Glomerular visceral epithelial cell (primary cell): ENCODE results near the gene TBX4.

ENCODE experiments used
- DNase-seq: peaks from one replicate; pipeline ENCODE4 v3.0.0-alpha.2; 2016; ENCODE audit errors: extremely low spot score

Gene TBX4

DNA sequence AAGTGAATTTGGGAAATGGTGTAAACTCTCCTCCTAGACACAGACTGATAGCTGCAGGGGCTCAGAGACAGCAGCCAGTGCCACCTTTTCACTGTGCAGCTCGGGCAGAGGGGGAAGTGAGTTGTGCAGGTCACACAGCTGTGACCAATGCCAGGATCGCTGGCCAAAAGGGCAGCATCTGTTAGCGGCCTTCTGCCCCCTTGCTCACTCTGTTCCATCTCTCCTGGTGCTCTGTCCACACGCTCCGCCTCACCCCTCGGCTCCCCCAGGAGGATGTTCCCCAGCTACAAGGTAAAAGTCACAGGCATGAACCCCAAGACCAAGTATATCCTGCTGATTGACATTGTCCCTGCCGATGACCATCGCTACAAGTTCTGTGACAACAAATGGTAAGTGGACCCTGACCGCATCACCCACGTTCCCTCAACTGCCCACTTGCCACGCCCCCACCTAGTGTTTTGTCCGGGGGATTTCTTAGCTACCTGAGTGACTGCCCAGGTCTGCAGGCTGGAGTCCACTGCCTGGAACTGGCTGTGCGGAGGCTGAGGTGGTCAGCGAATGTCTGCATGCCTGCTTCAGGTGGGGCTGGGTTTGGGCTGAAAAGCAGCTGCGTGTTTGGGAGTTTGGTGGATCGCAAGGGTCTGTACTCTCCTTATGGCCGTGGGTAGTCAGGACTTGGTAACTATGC is 13.5 kb downstream of the TBX4 start:
- DNase-seq, result no peak

DNA sequence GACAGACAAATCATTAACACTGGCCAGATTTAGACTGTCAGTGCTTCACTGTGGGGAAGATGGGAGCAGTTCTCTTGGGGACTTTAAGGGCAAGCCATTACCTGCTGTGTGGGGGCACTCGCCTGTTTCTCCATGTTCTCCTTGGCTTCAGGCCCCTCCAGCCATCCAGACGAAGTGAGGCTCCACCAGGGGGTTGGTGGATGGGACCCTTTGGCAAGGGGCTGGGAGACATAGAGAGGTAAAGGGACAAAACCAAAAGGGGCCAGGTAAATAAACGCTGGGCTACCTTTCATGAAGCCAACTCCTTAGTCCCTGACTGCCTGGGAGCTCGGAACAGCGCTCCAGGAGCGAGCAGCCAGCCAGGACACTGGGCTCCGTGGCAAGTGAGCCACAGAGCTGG is 14.0 kb downstream of the TBX4 start:
- no peak for DNase-seq

DNA sequence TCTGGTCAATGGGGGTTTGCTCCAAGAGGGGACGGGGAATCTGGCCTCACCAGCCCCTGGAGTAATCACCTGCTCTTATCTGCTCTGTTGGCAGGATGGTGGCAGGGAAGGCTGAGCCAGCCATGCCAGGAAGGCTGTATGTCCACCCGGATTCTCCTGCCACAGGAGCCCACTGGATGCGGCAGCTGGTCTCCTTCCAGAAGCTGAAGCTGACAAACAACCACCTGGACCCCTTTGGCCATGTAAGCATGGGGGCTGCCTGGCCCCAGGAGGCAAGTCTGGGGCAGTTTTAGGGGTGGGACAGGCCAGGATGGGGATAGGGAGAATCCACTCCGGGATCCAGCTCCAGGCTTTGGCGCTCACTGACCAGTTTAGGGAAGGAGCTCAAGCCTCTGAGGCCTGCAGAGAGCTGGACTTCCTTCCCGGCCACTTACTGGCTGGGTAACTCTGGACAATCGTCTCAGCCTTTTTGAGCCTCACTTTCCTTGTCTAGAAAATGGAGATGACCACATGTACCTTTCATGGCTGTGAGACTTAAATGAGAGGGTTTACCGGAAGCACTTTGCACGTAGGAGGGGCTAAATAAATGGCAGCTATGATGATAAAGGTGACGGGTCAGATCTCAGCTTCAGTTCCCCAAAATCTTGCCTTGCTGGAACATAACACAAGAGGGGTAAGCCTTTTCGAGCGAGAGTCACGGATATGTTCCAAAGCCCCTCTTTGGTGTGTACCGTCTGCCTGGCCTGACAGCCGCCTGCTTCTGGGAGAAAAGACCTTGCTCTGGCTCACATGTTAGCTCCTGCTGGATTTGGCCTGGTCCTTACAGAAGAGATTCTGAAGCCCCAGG is 15.4 kb downstream of the TBX4 start:
- peak; percentile 20 for DNase-seq

DNA sequence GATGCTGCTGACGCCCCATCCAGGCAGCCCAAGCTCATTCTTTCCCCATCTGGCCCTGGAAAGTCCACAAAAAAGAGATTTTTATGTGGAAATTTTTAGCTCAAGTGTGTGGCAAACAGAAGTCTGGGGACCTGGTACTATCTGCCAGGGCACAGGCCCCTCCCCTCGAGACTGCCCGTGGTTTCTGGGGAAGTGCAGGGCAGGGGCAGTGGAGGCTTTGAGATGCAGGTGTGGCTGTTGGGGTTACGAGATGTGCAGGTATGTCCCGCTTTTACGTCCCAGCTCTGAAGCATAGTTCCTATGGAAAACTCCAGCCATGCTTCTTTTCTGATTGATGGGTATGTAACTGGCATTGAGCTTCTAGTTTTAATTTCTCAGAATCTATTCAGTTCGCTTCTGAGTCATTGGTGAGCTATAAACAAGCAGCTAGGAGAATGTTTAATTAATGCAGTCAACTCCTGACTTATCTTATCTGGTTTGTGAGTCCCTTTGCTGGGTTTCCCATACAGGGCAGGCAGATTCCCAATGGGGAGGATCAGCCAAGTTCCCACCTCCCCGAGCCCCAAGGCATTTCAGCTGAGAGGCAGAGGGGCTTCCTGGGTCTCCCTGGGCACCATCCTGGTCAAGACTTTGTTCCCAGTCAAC is 16.2 kb downstream of the TBX4 start:
- DNase-seq, result no peak

DNA sequence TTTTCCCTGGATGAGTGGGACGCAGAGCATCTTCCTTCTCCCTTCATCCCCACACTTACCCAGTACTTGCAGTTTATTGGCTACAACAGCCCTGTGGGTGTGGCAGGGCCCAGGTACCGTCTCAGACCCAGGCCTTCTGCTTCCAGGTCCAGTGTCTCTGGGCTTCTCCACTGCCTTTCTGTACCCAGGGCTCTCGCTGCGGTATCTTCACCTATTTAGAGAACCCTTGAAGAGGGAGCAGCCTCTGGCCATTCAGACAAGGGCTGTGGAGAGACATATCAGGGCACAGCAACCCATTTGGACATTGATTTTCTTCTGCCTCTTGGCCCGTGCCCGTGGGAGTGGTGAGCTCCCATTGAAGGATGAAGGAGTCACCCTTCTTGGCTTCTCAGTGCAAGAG is 17.3 kb downstream of the TBX4 start:
- DNase-seq, result no peak

DNA sequence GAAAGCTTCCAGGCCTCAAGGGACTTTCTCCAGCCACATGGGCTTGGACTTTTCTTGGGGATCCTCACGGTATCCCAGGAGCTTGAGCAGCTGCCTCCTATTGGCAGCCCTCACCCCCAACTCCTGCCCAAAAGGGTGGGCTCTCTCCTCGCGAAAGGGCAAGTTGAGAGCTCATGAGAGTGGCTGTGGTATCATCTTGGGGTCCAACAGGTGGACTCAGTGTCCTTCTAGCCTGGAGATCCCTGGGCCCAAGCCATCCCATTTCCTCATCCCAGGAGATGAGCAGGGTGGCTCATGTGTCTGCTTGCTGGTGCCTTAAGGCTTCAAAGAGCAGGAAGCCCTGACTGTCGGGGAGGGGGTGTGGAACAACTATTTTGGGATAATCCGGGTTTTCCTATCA is 17.7 kb downstream of the TBX4 start:
- no peak for DNase-seq

DNA sequence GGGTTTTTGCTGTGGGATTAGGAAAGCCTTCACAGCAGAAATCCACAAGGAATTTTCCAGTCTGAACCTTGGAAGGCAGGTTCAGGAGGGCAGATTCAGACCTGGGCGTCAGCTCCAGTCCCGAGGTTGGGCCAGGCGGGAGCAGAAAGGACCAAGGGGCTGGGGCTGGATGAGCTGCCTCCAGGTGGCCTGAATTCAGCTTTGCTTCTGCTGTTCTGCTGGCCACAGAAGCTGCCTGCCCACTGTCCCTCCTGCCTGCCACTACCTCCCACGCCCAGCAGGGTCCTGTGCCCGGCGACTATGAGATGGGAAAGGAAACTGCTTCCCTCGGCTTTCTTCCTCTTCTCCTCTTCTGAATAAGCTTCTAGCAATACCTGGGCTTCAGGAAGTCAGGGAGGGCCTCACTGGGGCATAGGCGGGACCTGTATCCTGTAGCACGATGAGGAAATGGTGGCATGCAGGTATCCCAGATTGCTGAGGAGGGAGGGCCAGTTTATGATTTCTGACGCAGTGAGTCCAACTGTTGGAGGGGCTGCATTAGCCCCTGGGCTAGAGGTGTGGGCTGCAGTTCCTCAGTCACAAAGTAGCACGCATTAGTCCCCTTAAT is 18.4 kb downstream of the TBX4 start:
- no peak for DNase-seq

DNA sequence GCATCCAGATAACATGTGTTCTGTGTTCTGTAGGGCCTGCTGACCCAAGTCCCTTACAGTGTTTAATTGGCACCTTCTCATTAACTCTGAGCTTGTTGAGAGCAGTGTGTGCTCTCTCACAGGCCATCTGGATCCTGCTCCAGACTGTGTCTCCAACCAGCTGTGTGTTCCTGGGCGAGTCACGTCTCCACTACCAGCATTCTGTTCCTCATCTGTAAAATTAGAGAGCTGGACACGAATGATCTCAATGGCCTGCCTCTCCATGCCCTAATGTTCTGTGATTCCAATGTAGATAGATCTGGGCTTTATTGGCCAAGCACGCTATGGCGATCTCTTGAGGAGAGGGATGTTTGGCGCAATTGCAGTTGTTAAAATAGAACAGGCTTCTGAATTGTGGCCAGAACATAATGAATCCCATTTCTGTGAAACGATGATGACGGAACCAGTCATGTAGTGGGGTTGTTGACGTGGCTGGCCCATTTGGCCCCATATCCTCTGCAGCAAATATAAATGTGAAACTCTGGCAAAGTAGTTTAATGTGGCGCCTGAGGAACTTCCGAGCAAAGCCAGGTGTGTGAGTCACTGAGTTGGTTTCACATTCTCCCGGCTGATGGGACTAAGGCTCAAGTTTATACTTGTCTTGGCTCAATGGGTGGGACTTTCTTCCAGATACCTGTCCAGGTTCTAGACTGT is 22.2 kb downstream of the TBX4 start:
- DNase-seq, result no peak

DNA sequence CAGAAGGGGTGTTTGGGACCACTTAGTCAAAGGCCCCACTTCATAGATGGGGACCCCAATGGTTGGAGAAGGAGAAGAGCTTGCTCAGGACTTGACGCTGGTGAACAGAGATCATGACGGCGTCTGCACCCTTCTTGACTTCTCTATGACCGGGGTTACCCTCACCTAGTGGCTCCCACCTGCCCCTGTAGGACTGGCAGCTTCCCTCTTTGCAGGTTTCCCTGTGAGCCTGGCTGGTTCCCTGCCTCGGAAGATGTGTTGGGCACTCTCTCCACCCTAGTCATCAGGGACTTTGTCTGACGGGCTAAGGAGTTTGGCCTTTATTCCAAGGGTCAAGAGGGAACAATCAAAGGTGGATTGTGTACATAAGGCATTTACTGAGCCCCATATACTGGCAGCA is 22.7 kb downstream of the TBX4 start:
- DNase-seq, result no peak

DNA sequence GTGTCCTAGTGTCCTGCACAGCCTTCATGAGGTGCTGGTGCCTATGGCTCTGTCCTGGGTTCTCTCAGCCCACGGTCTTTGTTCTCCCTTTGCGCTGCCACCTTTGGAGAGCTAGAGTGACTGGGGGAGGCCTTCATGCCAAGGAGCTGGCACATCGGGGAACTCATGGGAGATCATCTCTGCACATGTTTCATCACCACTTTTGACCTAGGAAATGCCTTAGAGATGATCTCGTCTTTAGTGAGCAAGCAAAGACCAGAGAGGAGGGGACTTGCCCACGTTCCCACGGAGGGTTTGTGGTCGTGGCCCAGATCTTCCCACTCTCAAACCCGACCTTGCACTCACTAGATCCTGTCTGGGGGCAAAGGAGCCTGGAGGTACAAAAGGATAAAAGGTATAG is 23.5 kb downstream of the TBX4 start:
- peak; percentile 24 for DNase-seq

DNA sequence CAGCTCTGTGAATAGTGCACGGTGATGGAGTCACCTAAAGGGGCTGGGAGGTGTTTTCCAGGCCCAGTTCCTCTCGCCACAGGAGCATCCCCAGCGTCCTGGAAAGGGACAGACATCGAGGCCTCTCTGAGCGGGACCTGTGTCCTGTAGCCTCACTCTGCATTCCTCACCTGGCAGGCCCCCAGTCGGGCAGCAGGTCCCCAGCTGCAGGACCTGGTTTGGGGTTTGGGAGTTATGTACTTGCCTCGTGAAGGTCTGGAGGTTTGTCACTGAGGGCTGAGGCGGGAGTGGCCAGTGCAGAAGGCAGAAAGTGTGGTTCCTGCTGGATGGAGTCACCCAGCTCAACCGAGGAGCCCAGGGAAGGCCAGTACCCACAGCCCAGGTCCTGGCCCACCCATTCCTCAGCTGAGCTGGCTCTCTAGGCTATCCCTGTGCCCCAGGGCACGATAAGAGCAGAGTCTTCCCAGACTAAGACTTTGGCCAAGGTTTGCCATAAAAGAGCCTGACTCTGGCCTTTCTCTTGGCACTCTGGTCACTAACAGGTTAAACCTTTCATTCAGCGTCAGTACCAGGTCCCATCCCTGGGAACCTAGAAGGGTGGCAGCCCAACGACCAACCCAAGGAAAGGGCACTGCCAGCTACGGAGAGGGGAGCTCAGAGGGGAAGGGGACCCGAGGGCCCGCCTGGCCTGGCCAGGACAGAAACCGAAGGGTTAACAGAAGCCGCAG is 24.4 kb downstream of the TBX4 start:
- DNase-seq, result no peak

DNA sequence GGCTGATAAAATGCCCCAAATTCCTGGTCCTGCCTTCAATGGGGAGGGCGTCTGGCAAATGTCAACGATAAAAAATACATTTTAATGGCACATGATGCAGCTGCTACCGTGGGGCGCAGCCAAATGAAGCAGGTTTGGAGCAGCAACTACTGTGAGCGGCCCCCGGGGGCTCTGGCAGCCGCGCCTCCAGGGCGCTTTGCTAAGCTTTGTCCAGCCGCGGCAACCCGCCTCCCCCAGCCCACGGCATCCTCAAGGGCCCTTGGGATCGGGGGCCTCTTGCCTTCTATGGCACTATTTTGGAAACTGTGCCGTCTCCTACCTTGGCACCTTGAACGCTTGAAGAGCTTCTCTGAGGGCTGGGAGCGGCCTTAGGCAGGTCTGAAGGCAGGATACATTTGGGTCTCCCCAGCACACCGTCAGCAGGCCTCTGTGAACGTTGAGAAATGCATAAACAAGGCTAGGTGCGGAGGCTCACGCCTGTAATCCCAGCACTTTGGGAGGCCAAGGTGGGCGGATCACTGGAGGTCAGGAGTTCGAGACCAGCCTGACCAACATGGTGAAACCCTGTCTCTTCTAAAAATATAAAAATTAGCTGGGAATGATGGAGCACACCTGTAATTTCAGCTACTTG is 25.1 kb downstream of the TBX4 start:
- DNase-seq, result no peak

DNA sequence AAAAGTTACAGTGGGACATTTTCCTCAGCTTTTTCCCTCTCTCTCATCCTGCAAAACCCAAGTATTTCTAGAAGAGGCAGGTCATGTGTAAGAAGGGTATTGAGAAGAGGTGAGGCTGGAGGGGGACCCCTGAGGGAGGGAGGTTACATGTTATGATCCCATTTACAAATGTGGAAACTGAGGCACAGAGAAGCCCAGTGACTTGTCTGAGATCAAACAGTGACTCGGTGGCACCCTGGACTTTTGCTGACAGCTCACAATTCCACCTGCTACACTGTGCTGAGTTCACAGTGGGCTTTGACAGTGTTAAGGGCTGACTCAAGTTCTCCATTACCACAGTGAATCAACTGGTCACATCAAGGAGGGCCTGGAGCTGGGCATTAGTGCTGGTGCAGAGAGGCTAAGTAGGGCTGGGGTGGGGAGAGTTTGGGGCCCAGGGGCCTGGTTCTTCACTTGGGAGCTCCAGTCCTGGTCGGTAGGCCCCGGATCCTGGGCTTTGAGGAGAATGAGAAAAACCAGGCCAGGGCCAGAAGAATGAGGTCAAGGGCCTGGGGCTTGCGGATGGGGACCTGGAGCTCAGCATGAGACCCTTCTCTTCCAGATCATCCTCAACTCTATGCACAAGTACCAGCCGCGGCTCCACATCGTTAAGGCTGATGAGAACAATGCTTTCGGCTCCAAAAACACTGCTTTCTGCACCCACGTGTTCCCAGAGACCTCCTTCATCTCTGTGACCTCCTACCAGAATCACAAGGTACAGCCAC is 26.0 kb downstream of the TBX4 start:
- no peak for DNase-seq

DNA sequence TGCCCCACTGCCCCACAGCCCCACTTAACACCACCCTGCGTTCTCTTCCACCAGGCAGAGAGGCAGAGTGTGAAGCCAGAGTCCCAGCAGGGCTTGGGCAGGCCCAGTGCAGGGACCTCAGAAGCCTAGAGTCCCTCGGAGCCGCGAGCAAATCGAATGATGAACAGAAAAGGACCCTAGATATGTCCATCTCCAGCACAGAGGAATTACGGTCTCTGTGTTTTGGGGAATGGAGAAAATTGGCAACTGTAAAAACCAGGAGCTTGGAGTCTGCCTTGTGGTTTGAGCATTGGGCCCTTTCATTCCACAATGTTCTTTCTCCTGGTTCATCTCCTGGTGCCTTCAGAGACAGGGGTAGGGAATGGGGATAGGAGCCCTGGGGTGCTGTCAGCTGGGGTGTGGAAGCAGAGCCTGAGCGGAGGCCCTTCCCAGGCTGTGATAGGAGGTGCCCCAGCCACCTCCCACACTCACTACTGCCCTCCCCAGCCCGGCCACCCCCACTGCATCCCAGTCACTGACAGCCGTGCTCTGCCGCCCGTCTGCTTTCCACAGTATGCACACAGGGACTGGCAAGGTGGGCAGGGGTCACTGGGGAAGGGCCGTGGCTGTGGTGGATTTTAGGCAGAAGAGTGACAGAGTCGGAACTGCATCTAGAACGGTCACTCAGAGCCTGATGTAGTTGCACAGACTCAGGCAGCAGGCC is 26.7 kb downstream of the TBX4 start:
- DNase-seq, result no peak

DNA sequence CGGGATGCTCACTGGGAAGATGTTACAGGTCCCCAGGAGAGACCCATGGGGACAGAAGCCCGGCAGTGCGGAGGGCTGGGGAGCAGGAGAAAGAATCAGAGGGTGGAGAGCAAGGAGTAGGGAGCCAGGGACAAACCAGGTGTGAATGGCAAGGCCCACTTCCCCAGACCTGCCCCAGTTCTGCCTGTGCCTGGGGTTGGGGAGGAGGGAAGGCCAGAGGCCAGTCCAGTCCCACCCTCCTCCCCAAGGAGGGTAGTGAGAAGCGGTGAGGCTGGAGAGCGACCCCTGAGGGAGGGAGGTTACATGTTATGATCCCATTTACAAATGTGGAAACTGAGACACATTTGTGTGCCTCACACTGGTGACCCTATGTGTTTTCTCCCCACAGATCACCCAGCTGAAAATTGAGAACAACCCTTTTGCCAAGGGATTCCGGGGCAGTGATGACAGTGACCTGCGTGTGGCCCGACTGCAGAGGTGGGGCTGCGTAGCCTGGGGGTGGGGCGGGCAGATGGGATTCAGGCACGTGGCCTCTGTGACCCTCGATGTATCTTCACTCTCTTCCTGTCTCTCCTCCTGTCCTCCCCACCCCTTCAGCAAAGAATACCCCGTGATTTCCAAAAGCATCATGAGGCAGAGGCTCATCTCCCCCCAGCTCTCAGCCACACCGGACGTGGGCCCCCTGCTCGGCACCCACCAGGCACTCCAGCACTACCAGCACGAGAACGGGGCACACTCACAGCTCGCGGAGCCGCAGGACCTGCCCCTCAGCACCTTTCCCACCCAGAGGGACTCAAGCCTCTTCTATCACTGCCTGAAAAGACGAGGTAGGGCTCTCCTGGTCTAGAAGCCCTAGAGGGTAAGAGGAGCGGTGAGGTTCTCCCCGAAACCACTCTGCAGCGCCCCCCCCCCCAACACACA is 27.5 kb downstream of the TBX4 start:
- no peak for DNase-seq

DNA sequence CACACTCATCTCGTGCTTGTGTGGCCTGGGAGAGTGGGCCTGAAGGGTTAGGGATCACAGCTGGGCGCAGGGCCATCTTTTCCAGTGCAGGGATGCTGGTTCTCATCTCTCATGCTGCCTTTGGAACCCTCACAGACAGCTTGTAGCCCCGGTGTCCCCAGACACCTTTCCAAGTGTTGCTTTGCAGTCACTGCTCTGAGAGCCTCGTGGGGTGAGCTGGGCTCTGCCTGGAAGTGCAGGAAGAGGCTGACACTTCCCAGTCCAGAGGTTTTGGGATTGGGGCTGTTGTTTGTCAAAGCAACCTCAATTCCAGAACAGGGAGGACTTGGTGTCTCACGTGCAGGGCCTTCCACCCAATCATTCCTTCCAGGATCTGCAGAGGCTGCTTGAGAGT is 28.2 kb downstream of the TBX4 start:
- DNase-seq, result no peak

DNA sequence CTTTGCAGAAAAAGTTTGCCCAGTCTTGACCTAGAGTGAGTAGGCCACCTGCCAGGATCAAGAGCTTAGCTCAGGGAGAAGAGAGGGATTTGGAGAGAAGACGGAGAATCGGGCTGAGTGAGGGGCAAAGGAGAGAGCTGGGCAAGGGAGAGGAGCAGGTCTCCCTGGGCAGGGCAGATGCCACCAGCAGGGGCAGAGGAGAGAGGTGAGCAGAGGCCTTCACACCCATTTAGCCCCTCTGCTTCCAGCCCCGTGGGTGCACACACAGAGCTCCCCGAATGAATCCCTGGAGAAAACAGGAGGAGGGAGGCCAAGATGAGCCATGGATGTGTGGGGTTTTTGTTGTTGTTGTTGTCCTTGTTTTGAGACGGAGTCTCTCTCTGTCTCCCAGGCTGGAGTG is 29.2 kb downstream of the TBX4 start:
- DNase-seq, result no peak

DNA sequence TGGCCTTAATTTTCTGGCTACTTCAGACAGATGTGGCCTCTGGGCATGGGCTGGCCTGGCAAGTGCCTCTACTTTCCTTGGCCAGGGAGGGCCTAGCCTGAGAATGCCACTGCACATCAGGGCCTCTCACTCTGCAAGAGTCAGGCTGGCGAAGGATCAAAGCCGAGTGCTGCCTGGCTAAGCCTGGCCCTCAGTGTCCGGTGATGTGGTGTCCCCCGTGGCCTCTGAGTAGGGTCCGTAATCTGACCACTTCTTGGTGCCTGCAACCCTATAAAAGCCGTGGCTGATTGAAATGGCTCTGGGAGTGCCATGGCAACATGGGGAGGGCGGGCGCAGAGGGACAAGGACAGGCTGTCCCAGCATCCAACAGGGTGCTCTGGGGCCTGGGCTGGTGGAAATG is 30.2 kb downstream of the TBX4 start:
- DNase-seq, result no peak
